Uterus (tissue), 2 donors: ENCODE results near the gene HIF1AN.

Experiments used
- POLR2A ChIP-seq, 2 donors: fragments of 450-650 bp; IDR thresholded peaks; one replicate each; pipeline ENCODE4 v1.6.1; 2016; ENCODE audit warnings: antibody characterized with exemption in 2 of 2, mild to moderate bottlenecking in 1 of 2, moderate library complexity in 1 of 2
- TF ChIP-seq, protein P1 (sequence below), 4 experiments: fragments of 200-600 bp in 2 of 4; fragments of 450-650 bp in 2 of 4; sonication (generic) in 2 of 4; IDR thresholded peaks; one replicate each; pipeline ENCODE4 v1.5.1; 2016 to 2019; ENCODE audit warnings: antibody characterized with exemption in 4 of 4, mild to moderate bottlenecking in 2 of 4, moderate library complexity in 1 of 4

DNA sequence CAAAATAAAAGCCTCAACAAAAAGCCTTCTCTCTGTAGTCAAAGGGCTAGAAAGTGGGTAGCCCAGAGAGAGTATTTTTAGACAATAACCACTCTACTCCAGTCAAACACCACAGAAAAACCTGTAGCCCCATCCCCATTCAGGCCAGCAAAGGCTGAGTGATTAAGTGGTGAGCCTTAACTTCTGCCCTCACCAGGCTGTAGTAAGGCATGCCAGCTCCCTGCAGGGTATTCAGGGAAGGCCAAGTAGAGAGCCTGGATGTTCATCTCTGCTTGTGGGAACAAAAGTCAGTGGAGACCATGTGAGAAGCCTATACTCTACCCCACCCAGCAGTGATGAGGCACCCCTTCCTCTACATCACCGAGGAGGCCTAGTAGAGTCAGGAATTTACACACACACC lies 51.2 kb downstream of the HIF1AN start:
- TF ChIP-seq, protein P1, sequence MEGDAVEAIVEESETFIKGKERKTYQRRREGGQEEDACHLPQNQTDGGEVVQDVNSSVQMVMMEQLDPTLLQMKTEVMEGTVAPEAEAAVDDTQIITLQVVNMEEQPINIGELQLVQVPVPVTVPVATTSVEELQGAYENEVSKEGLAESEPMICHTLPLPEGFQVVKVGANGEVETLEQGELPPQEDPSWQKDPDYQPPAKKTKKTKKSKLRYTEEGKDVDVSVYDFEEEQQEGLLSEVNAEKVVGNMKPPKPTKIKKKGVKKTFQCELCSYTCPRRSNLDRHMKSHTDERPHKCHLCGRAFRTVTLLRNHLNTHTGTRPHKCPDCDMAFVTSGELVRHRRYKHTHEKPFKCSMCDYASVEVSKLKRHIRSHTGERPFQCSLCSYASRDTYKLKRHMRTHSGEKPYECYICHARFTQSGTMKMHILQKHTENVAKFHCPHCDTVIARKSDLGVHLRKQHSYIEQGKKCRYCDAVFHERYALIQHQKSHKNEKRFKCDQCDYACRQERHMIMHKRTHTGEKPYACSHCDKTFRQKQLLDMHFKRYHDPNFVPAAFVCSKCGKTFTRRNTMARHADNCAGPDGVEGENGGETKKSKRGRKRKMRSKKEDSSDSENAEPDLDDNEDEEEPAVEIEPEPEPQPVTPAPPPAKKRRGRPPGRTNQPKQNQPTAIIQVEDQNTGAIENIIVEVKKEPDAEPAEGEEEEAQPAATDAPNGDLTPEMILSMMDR (IDR thresholded peaks at IDR 0.05) = no peak
- TF ChIP-seq POLR2A (IDR thresholded peaks at IDR 0.05) = no peak
